HEK293 (cell line): ENCODE results near the gene CCDC175.

Experiments
- CTCF ChIA-PET: fragments of 350-600 bp; formaldehyde crosslinking; extraction: SDS; loops from one replicate; lab custom pipeline; 2021; ENCODE audit warnings: antibody characterized with exemption; lab: Yijun Ruan, JAX
- POLR2A ChIA-PET: fragments of 300-600 bp; formaldehyde crosslinking; extraction: SDS; loops from one replicate; lab custom pipeline; 2020; ENCODE audit warnings: antibody characterized with exemption, inconsistent platforms; lab: Yijun Ruan, JAX
- H3K27ac ChIP-seq: fragments of 200-500 bp; sonication (Bioruptor generic); 2 replicates; pipeline ENCODE4 v1.5.1; 2014; ENCODE audit warnings: low read depth, low read length, control low read depth, inconsistent platforms; ENCODE audit errors: extremely low read depth
- H3K36me3 ChIP-seq, 2 experiments: fragments of 200-500 bp in 1 of 2; sonication (Bioruptor generic) in 1 of 2; 1 replicate in 1 of 2; 2 replicates in 1 of 2; pipeline ENCODE4 v1.5.1; 2014 to 2017; ENCODE audit warnings: inconsistent platforms in 2 of 2, low read length in 2 of 2; ENCODE audit not compliant: control insufficient read depth in 2 of 2, insufficient read depth in 1 of 2
- H3K4me1 ChIP-seq: fragments of 200-500 bp; sonication (Bioruptor generic); 2 replicates; pipeline ENCODE4 v1.5.1; 2014; ENCODE audit warnings: mild to moderate bottlenecking, low read length, inconsistent platforms; ENCODE audit not compliant: control insufficient read depth, insufficient read depth
- H3K4me3 ChIP-seq: 2 replicates; pipeline ENCODE4 v1.5.1; 2011; ENCODE audit warnings: low read depth, mild to moderate bottlenecking, control low read depth, low read length, moderate library complexity
- H3K9me3 ChIP-seq: fragments of 200-500 bp; sonication (Bioruptor generic); 2 replicates; pipeline ENCODE4 v1.5.1; 2014; ENCODE audit warnings: low read depth, low read length, inconsistent platforms; ENCODE audit not compliant: control insufficient read depth, insufficient read depth
- GLIS2 ChIP-seq: fragments of 450-650 bp; formaldehyde crosslinking; IDR thresholded peaks from 2 replicates; pipeline ENCODE4 v1.5.1; 2016; ENCODE audit warnings: missing biosample characterization, missing genetic modification characterization
- HOXC10 ChIP-seq: sonication (generic); formaldehyde crosslinking; IDR thresholded peaks from 2 replicates; pipeline ENCODE4 v1.8.1; 2023; ENCODE audit warnings: mild to moderate bottlenecking, missing genetic modification reagents
- IKZF3 ChIP-seq: fragments of 450-650 bp; IDR thresholded peaks from 2 replicates; pipeline ENCODE4 v1.5.0; 2018; ENCODE audit warnings: missing biosample characterization, mild to moderate bottlenecking, missing genetic modification characterization, moderate library complexity
- OVOL3 ChIP-seq: fragments of 450-650 bp; formaldehyde crosslinking; IDR thresholded peaks from 2 replicates; pipeline ENCODE4 v1.5.1; 2016; ENCODE audit warnings: missing biosample characterization, missing genetic modification characterization
- PRDM1 ChIP-seq: fragments of 450-650 bp; formaldehyde crosslinking; IDR thresholded peaks from 2 replicates; pipeline ENCODE4; 2016; ENCODE audit warnings: missing biosample characterization, missing genetic modification characterization
- ZFP37 ChIP-seq: fragments of 450-650 bp; formaldehyde crosslinking; IDR thresholded peaks from 2 replicates; pipeline ENCODE4 v1.5.1; 2016; ENCODE audit warnings: missing biosample characterization, missing genetic modification characterization
- ZNF23 ChIP-seq: fragments of 450-650 bp; formaldehyde crosslinking; IDR thresholded peaks from 2 replicates; pipeline ENCODE4 v1.5.1; 2016; ENCODE audit warnings: missing biosample characterization, missing genetic modification characterization, borderline replicate concordance
- ZNF24 ChIP-seq: fragments of 450-650 bp; formaldehyde crosslinking; IDR thresholded peaks from 2 replicates; pipeline ENCODE4 v1.5.1; 2016; ENCODE audit warnings: missing biosample characterization, missing genetic modification characterization
- ZNF501 ChIP-seq: fragments of 450-650 bp; formaldehyde crosslinking; IDR thresholded peaks from 2 replicates; pipeline ENCODE4 v1.5.1; 2016; ENCODE audit warnings: missing biosample characterization, missing genetic modification characterization
- ZNF596 ChIP-seq: fragments of 450-650 bp; IDR thresholded peaks from 2 replicates; pipeline ENCODE4 v1.5.0; 2018; ENCODE audit warnings: missing biosample characterization, mild to moderate bottlenecking, missing genetic modification characterization, moderate library complexity
- ZNF610 ChIP-seq: fragments of 450-650 bp; formaldehyde crosslinking; IDR thresholded peaks from 2 replicates; pipeline ENCODE4 v1.5.1; 2016; ENCODE audit warnings: missing biosample characterization, missing genetic modification characterization, borderline replicate concordance
- ZNF654 ChIP-seq: fragments of 450-650 bp; formaldehyde crosslinking; IDR thresholded peaks from 2 replicates; pipeline ENCODE4 v1.5.1; 2016; ENCODE audit warnings: low read depth, missing biosample characterization, missing genetic modification characterization
- ZNF660 ChIP-seq: fragments of 450-650 bp; IDR thresholded peaks from 2 replicates; pipeline ENCODE4 v1.5.1; 2018; ENCODE audit warnings: missing biosample characterization, mild to moderate bottlenecking, missing genetic modification characterization
- ZNF747 ChIP-seq: fragments of 450-650 bp; formaldehyde crosslinking; IDR thresholded peaks from 2 replicates; pipeline ENCODE4 v1.5.1; 2016; ENCODE audit warnings: missing biosample characterization, missing genetic modification characterization
- ZNF76 ChIP-seq: fragments of 450-650 bp; formaldehyde crosslinking; IDR thresholded peaks from 2 replicates; pipeline ENCODE4; 2016; ENCODE audit warnings: low read depth, missing biosample characterization, missing genetic modification characterization, borderline replicate concordance
- ZNF776 ChIP-seq: fragments of 450-650 bp; formaldehyde crosslinking; IDR thresholded peaks from 2 replicates; pipeline ENCODE4 v1.5.0; 2017; ENCODE audit warnings: missing biosample characterization, missing genetic modification characterization, borderline replicate concordance
- TF ChIP-seq, protein P1 (sequence below): fragments of 450-650 bp; formaldehyde crosslinking; IDR thresholded peaks from 2 replicates; pipeline ENCODE4 v1.5.1; 2017; ENCODE audit warnings: missing biosample characterization, missing genetic modification characterization
- TF ChIP-seq, protein P2 (sequence below): fragments of 450-650 bp; formaldehyde crosslinking; IDR thresholded peaks from 2 replicates; pipeline ENCODE4 v1.5.1; 2016; ENCODE audit warnings: missing biosample characterization, missing genetic modification characterization, low read depth
- TF ChIP-seq, protein P3 (sequence below): fragments of 450-650 bp; formaldehyde crosslinking; IDR thresholded peaks from 2 replicates; pipeline ENCODE4 v1.5.1; 2016; ENCODE audit warnings: missing biosample characterization, missing genetic modification characterization
- TF ChIP-seq, protein P4 (sequence below): fragments of 450-650 bp; formaldehyde crosslinking; IDR thresholded peaks from 2 replicates; pipeline ENCODE4 v1.5.1; 2016; ENCODE audit warnings: missing biosample characterization, missing genetic modification characterization
- TF ChIP-seq, protein P5 (sequence below): fragments of 450-650 bp; formaldehyde crosslinking; conservative IDR thresholded peaks from 2 replicates; pipeline ENCODE4 v1.5.1; 2016; ENCODE audit warnings: low read depth, missing biosample characterization, missing genetic modification characterization

Gene CCDC175

DNA sequence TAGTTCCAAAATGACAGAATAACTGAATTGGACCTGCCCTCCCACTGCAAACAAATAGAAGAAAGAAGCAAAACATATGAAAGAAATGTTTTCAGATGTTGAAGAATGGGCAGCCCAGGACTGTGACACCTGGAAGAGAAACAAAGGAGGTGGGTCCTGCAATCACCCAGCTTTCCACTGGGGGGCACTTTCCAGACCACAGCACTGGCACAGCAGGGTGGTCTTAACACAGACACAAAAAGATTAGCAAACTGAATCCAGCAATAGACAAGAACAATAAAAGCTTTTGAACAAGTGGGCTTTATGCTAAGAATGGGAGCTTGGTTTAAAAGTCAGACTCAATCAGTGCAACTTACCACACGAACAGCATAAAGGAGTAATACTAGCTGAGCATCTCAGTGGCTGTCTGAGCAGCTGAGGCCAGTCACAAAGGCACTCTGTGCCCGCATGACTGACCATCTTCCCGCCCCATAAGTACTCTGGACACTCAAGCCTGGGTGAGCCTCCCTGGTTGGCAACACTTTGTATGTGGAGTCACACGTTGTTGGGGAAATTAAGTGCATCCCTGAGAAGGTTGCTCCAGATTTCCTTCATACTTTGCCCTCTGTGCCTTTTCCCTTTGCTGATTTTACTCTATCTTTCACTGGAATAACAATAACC, 64.6 kb downstream of the CCDC175 start (continued):
- TF ChIP-seq, protein P1, sequence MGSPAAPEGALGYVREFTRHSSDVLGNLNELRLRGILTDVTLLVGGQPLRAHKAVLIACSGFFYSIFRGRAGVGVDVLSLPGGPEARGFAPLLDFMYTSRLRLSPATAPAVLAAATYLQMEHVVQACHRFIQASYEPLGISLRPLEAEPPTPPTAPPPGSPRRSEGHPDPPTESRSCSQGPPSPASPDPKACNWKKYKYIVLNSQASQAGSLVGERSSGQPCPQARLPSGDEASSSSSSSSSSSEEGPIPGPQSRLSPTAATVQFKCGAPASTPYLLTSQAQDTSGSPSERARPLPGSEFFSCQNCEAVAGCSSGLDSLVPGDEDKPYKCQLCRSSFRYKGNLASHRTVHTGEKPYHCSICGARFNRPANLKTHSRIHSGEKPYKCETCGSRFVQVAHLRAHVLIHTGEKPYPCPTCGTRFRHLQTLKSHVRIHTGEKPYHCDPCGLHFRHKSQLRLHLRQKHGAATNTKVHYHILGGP (tag by site-specific recombination) = no peak
- TF ChIP-seq ZNF654 (tag by site-specific recombination) = peak; percentile 30; the same call in 1 of the 2 replicates

DNA sequence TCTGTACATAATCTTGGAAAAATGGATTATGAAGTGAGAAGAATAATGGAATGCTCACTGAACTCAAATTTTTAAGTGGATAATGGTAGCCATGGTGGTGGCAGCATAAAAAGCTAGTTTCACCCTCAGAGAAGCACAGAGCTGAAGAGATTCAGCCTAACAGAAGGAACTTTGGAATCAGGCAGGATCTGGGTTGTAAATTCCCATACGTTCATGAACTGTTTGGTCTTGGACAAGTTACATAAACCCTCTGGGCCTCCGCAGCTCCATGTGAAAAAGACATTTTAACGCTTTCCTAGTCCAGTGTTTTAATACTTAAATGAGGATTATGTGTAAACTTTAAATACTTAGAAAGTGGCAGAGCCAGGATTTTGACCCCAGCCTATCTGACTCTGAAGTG, 65.6 kb downstream of the CCDC175 start:
- H3K36me3 ChIP-seq = no peaks in the 10 kb centered on the region
- no peak overlapping the region for H3K27ac ChIP-seq
- TF ChIP-seq PRDM1 (tag by site-specific recombination) (no peak), ZNF23 (no peak), HOXC10 (no peak), ZNF596 (tag by site-specific recombination) (no peak), ZNF76 (tag by site-specific recombination) (no peak), ZFP37 (tag by site-specific recombination) (no peak), ZNF501 (tag by site-specific recombination) (no peak)
- TF ChIP-seq, protein P2, sequence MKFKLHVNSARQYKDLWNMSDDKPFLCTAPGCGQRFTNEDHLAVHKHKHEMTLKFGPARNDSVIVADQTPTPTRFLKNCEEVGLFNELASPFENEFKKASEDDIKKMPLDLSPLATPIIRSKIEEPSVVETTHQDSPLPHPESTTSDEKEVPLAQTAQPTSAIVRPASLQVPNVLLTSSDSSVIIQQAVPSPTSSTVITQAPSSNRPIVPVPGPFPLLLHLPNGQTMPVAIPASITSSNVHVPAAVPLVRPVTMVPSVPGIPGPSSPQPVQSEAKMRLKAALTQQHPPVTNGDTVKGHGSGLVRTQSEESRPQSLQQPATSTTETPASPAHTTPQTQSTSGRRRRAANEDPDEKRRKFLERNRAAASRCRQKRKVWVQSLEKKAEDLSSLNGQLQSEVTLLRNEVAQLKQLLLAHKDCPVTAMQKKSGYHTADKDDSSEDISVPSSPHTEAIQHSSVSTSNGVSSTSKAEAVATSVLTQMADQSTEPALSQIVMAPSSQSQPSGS (tag by site-specific recombination) = no peak
- TF ChIP-seq, protein P3, sequence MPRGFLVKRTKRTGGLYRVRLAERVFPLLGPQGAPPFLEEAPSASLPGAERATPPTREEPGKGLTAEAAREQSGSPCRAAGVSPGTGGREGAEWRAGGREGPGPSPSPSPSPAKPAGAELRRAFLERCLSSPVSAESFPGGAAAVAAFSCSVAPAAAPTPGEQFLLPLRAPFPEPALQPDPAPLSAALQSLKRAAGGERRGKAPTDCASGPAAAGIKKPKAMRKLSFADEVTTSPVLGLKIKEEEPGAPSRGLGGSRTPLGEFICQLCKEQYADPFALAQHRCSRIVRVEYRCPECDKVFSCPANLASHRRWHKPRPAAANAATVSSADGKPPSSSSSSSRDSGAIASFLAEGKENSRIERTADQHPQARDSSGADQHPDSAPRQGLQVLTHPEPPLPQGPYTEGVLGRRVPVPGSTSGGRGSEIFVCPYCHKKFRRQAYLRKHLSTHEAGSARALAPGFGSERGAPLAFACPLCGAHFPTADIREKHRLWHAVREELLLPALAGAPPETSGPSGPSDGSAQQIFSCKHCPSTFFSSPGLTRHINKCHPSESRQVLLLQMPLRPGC (tag by site-specific recombination) = no peak
- no peaks in the 10 kb centered on the region; the same call in 1 of the 2 replicates for H3K4me1 ChIP-seq
- POLR2A ChIA-PET = no interaction called here
- H3K4me3 ChIP-seq = no peak overlapping the region
- CTCF ChIA-PET = interaction anchor here (0.6 to 6.9 kb wide), 6 partner anchors 16 to 387 kb away, joined by 3 to 208 read pairs (median 3); partner anchors contain the start of gene CCDC175
- no peaks in the 10 kb centered on the region for H3K9me3 ChIP-seq

DNA sequence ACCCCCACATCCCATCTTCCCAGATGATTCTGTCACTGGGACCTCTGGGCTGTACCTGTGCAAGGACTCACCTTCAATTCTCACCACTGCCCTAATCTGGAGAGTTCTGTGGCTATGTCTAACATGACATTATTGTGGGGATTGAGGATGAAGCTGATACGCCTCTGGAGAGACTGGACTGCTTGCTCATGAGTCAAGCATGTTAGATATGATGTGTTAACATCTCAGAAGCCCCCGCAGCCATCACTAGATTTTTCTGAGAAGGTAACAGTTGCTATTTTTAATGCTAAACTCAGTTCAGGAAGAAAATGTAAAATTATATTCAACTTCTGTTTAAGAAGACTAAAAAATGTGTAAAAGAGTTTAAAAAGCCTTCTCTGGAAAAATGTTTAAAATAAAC, 66.6 kb downstream of the CCDC175 start:
- Histone ChIP-seq H3K9me3 (no peaks in the 10 kb centered on the region), H3K4me1 (no peaks in the 10 kb centered on the region; the same call in 1 of the 2 replicates), H3K4me3 (no peak overlapping the region), H3K36me3 (no peaks in the 10 kb centered on the region), H3K27ac (no peak overlapping the region)
- ChIA-PET POLR2A (no interaction called here), CTCF (interaction anchor here (0.6 to 6.9 kb wide), 6 partner anchors 11 to 386 kb away, joined by 3 to 208 read pairs (median 4); partner anchors contain the start of gene CCDC175)
- TF ChIP-seq ZNF776 (no peak), IKZF3 (tag by site-specific recombination) (no peak), OVOL3 (tag by site-specific recombination) (no peak), ZNF660 (tag by site-specific recombination) (no peak), GLIS2 (tag by site-specific recombination) (no peak), ZNF610 (tag by site-specific recombination) (no peak), ZNF24 (tag by site-specific recombination) (no peak), ZNF747 (no peak)
- TF ChIP-seq, protein P4, sequence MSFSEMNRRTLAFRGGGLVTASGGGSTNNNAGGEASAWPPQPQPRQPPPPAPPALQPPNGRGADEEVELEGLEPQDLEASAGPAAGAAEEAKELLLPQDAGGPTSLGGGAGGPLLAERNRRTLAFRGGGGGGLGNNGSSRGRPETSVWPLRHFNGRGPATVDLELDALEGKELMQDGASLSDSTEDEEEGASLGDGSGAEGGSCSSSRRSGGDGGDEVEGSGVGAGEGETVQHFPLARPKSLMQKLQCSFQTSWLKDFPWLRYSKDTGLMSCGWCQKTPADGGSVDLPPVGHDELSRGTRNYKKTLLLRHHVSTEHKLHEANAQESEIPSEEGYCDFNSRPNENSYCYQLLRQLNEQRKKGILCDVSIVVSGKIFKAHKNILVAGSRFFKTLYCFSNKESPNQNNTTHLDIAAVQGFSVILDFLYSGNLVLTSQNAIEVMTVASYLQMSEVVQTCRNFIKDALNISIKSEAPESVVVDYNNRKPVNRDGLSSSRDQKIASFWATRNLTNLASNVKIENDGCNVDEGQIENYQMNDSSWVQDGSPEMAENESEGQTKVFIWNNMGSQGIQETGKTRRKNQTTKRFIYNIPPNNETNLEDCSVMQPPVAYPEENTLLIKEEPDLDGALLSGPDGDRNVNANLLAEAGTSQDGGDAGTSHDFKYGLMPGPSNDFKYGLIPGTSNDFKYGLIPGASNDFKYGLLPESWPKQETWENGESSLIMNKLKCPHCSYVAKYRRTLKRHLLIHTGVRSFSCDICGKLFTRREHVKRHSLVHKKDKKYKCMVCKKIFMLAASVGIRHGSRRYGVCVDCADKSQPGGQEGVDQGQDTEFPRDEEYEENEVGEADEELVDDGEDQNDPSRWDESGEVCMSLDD = no peak
- TF ChIP-seq, protein P5, sequence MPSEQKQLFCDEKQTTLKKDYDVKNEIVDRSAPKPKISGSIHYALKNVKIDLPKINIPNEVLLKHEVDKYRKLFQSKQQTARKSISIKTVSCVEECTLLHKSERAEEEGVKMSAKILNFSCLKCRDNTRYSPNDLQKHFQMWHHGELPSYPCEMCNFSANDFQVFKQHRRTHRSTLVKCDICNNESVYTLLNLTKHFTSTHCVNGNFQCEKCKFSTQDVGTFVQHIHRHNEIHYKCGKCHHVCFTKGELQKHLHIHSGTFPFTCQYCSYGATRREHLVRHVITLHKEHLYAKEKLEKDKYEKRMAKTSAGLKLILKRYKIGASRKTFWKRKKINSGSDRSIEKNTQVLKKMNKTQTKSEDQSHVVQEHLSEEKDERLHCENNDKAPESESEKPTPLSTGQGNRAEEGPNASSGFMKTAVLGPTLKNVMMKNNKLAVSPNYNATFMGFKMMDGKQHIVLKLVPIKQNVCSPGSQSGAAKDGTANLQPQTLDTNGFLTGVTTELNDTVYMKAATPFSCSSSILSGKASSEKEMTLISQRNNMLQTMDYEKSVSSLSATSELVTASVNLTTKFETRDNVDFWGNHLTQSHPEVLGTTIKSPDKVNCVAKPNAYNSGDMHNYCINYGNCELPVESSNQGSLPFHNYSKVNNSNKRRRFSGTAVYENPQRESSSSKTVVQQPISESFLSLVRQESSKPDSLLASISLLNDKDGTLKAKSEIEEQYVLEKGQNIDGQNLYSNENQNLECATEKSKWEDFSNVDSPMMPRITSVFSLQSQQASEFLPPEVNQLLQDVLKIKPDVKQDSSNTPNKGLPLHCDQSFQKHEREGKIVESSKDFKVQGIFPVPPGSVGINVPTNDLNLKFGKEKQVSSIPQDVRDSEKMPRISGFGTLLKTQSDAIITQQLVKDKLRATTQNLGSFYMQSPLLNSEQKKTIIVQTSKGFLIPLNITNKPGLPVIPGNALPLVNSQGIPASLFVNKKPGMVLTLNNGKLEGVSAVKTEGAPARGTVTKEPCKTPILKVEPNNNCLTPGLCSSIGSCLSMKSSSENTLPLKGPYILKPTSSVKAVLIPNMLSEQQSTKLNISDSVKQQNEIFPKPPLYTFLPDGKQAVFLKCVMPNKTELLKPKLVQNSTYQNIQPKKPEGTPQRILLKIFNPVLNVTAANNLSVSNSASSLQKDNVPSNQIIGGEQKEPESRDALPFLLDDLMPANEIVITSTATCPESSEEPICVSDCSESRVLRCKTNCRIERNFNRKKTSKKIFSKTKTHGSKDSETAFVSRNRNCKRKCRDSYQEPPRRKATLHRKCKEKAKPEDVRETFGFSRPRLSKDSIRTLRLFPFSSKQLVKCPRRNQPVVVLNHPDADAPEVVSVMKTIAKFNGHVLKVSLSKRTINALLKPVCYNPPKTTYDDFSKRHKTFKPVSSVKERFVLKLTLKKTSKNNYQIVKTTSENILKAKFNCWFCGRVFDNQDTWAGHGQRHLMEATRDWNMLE (tag by site-specific recombination) = no peak
